Osteoblast (primary cell): Measurements from ENCODE around the gene GNAI3. TPM values are rescaled to one million over a fixed set of nuclear protein-coding genes. Genes with fewer than 3 reads are reported as not detected.

Source experiments
- DNase-seq: peaks from one replicate; pipeline ENCODE4 v3.0.0; 2011; ENCODE audit warnings: low spot score, mixed read lengths; ENCODE audit not compliant: insufficient read length; ENCODE audit errors: missing footprints
- H2AFZ ChIP-seq: 2 replicates; pipeline ENCODE4 v1.6.0; 2011; ENCODE audit warnings: mild to moderate bottlenecking, low read length
- H3K27ac ChIP-seq: 2 replicates; pipeline ENCODE4 v1.5.1; 2011; ENCODE audit warnings: mild to moderate bottlenecking, low read depth, low read length, moderate library complexity
- H3K27me3 ChIP-seq: 2 replicates; pipeline ENCODE4 v1.6.0; 2012; ENCODE audit warnings: mild to moderate bottlenecking, control low read depth, inconsistent platforms, low read length, moderate library complexity; ENCODE audit not compliant: insufficient read depth
- H3K36me3 ChIP-seq: 2 replicates; pipeline ENCODE4 v1.5.1; 2011; ENCODE audit warnings: mild to moderate bottlenecking, low read length, control low read depth, moderate library complexity; ENCODE audit not compliant: insufficient read depth
- H3K4me1 ChIP-seq: 2 replicates; pipeline ENCODE4 v1.5.1; 2011; ENCODE audit warnings: mild to moderate bottlenecking, low read length, control low read depth, moderate library complexity; ENCODE audit not compliant: insufficient read depth
- H3K4me2 ChIP-seq: 2 replicates; pipeline ENCODE4 v1.6.0; 2011; ENCODE audit warnings: mild to moderate bottlenecking, low read length; ENCODE audit not compliant: insufficient read depth
- H3K4me3 ChIP-seq: fragments of 200-600 bp; sonication (generic); 3 replicates; pipeline ENCODE4 v1.5.1; 2012; ENCODE audit warnings: mild to moderate bottlenecking, low read length, inconsistent platforms; ENCODE audit not compliant: insufficient read depth
- H3K79me2 ChIP-seq: 2 replicates; pipeline ENCODE4 v1.6.0; 2012; ENCODE audit warnings: mild to moderate bottlenecking, low read length, control low read depth, inconsistent platforms; ENCODE audit not compliant: insufficient read depth
- H3K9me3 ChIP-seq: 2 replicates; pipeline ENCODE4 v1.5.1; 2011; ENCODE audit warnings: low read depth, low read length, control low read depth
- H4K20me1 ChIP-seq: 2 replicates; pipeline ENCODE4 v1.6.0; 2012; ENCODE audit warnings: mild to moderate bottlenecking, low read length, control low read depth; ENCODE audit not compliant: insufficient read depth
- total RNA-seq: library from RNA; depleted of rRNA; stranded (reverse); fragments of >200 nt; gene quantifications from 2 replicates; pipeline ENCODE4 v1.2.3, GENCODE V29; 2012
- TF ChIP-seq, protein P1 (sequence below): IDR thresholded peaks from 2 replicates; pipeline ENCODE4 v1.5.1; 2011; ENCODE audit warnings: mild to moderate bottlenecking, low read depth, low read length, moderate library complexity; ENCODE audit errors: extremely low read depth

GNAI3 gene
- total RNA-seq, 1 donor, result 14.1 TPM

DNA sequence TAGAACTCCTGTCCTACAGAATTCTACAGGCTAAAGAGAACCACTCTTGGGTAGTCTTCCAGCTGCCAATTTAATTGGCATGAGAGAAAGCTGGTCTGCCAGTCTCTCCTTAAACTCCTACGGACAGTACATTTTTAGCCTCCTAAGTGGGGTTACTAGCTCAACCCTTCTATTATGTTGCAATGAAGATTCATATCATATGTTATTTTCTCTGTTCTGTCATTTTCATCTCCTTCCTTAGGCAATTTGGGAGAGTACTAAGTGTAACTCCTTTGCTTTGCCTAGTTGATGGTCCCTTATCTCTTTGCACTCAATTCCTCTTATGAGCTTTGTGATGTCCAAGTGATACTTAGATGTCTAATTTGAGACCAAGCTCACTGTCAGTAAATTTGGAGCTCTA, 57.0 kb downstream of the GNAI3 start:
- no peak overlapping the region for H3K4me2 ChIP-seq
- no peak overlapping the region for H3K27ac ChIP-seq
- no peaks in the 10 kb centered on the region for H4K20me1 ChIP-seq
- H3K79me2 ChIP-seq, result no peaks in the 10 kb centered on the region
- peaks cover 5% of the 10 kb centered on the region for H3K4me1 ChIP-seq
- H3K36me3 ChIP-seq, result peaks cover 3% of the 10 kb centered on the region
- TF ChIP-seq, protein P1, sequence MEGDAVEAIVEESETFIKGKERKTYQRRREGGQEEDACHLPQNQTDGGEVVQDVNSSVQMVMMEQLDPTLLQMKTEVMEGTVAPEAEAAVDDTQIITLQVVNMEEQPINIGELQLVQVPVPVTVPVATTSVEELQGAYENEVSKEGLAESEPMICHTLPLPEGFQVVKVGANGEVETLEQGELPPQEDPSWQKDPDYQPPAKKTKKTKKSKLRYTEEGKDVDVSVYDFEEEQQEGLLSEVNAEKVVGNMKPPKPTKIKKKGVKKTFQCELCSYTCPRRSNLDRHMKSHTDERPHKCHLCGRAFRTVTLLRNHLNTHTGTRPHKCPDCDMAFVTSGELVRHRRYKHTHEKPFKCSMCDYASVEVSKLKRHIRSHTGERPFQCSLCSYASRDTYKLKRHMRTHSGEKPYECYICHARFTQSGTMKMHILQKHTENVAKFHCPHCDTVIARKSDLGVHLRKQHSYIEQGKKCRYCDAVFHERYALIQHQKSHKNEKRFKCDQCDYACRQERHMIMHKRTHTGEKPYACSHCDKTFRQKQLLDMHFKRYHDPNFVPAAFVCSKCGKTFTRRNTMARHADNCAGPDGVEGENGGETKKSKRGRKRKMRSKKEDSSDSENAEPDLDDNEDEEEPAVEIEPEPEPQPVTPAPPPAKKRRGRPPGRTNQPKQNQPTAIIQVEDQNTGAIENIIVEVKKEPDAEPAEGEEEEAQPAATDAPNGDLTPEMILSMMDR, result no peak
- H3K27me3 ChIP-seq, result no peaks in the 10 kb centered on the region
- no peak overlapping the region for H2AFZ ChIP-seq
- H3K4me3 ChIP-seq, result no peak overlapping the region
- H3K9me3 ChIP-seq, result no peaks in the 10 kb centered on the region
- no peak for DNase-seq

DNA sequence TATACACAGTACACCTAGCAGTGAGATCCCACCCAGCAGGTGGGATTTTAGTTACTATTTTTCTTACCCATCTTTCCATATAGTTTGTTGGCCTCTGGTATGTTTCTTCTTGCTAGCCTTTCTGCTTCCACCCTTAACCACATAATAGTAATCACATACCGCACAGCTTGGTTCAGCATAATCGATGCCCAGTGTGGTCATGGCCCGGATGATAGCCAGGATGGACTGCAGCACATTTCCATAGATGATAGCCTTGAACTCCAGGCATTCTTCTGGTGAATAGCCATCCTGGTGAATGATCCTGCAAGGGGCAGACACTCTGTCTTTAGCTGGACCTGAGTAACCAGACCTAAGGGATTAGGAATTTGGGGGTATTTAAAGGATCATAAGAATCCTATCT, 61.5 kb downstream of the GNAI3 start:
- H2AFZ ChIP-seq, result no peak overlapping the region
- H3K9me3 ChIP-seq, result no peaks in the 10 kb centered on the region
- H3K36me3 ChIP-seq, result no peaks in the 10 kb centered on the region
- no peaks in the 10 kb centered on the region for H4K20me1 ChIP-seq
- H3K4me2 ChIP-seq, result no peak overlapping the region
- no peak overlapping the region for H3K4me3 ChIP-seq
- no peaks in the 10 kb centered on the region for H3K79me2 ChIP-seq
- H3K27ac ChIP-seq, result peak overlapping the region; percentile 47
- H3K4me1 ChIP-seq, result peaks cover 23% of the 10 kb centered on the region
- H3K27me3 ChIP-seq, result no peaks in the 10 kb centered on the region
- no peak for DNase-seq
- TF ChIP-seq, protein P1, result no peak

DNA sequence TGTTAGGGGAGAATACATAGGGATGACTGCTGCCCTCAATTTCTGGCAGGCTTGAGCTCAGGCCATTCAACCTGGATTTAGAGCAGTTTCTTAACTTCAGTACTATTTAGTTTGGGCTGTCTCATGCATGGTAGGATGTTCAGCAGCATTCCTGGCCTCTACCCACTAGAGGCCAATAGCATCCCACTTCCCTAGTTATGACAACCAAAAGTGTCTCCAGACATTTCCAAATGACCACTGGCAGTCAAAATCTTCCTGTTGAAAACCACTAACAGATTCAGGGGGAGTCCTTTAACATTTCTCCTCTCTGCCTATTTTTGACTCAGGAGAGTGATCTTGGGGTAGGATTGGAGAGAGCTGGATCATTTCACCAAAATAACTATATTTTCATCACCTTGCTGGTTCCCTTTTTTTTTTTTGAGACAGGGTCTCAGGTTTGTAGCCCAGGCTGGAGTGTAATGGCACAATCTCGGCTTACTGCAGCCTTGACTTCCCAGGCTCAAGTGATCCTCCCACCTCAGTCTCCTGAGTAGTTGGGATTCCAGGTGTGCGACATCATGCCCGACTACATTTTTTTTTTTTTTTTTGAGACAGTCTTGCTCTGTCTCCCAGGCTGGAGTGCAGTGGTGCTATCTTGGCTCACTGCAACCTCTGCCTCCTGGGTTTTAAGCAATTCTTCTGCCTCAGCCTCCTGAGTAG, 62.3 kb downstream of the GNAI3 start:
- H3K9me3 ChIP-seq, result no peaks in the 10 kb centered on the region
- H3K4me1 ChIP-seq, result peaks cover 23% of the 10 kb centered on the region
- peak overlapping the region; percentile 47 for H3K27ac ChIP-seq
- TF ChIP-seq, protein P1, result no peak
- no peaks in the 10 kb centered on the region for H3K79me2 ChIP-seq
- no peak for DNase-seq
- no peaks in the 10 kb centered on the region for H3K36me3 ChIP-seq
- no peaks in the 10 kb centered on the region for H4K20me1 ChIP-seq
- no peak overlapping the region for H3K4me3 ChIP-seq
- H3K27me3 ChIP-seq, result no peaks in the 10 kb centered on the region
- H3K4me2 ChIP-seq, result peak overlapping the region; percentile 17
- H2AFZ ChIP-seq, result no peak overlapping the region

DNA sequence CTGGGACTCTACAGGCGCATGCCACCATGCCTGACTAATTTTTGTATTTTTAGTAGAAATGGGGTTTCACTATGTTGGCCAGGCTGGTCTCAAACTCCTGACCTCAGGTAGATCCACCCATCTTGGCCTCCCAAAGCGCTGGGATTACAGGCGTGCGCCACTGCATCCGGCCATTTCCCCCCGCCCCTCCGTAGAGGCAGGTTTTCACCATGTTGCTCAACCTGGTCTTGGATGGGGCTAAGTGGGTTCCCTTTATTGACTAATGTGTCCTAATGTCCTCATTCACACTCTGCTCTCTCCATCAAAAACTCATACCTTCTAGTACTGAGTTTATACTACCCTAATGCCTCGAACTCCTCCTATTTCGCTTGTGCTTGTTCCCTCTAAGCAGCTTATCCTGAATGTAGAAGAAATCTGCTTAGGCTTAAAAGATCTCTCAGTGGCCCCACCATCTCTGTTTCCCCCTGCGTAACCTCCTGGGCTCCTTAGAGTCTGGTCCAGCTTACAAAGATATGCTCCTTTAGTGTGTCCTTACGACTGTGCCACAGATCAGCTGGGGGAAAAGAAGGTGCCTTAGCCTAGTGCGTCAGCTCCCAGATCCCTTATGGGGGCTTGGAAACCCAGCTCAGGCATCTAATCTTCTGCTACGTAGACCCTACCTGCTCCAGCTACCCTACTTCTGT, 63.0 kb downstream of the GNAI3 start:
- DNase-seq, result no peak
- TF ChIP-seq, protein P1, result no peak
- H3K4me3 ChIP-seq, result no peak overlapping the region

More for the DNA sequence above, 63.0 kb downstream of the GNAI3 start:
- no peak overlapping the region for H3K4me2 ChIP-seq
- H3K4me1 ChIP-seq, result peaks cover 23% of the 10 kb centered on the region
- no peak overlapping the region for H3K27ac ChIP-seq
- no peak overlapping the region for H2AFZ ChIP-seq
- no peaks in the 10 kb centered on the region for H3K9me3 ChIP-seq
- H3K79me2 ChIP-seq, result no peaks in the 10 kb centered on the region
- H3K36me3 ChIP-seq, result no peaks in the 10 kb centered on the region
- no peaks in the 10 kb centered on the region for H4K20me1 ChIP-seq
- no peaks in the 10 kb centered on the region for H3K27me3 ChIP-seq
